Smooth muscle cell (in vitro differentiated cells): ENCODE measurements around the gene SERPINF2. TPM values are rescaled to one million over a fixed set of nuclear protein-coding genes. Genes with fewer than 3 reads are reported as not detected.

Experiments used
- DNase-seq: peaks from one replicate; lab custom pipeline; 2025; ENCODE audit not compliant: unreplicated experiment; lab: John Stamatoyannopoulos, UW
- H2AFZ ChIP-seq: fragments of 200-600 bp; sonication (generic); 2 replicates; pipeline ENCODE4 v1.6.0; 2016; ENCODE audit warnings: antibody characterized with exemption, low read depth, mild to moderate bottlenecking
- H3F3A ChIP-seq: fragments of 200-600 bp; sonication (generic); 2 replicates; pipeline ENCODE4 v1.6.0; 2017; ENCODE audit warnings: antibody characterized with exemption, low read depth
- H3K27ac ChIP-seq: fragments of 200-600 bp; sonication (generic); 2 replicates; pipeline ENCODE4 v1.5.1; 2016; ENCODE audit warnings: low read depth, mild to moderate bottlenecking
- H3K27me3 ChIP-seq: fragments of 200-600 bp; sonication (generic); 2 replicates; pipeline ENCODE4 v1.6.1; 2016; ENCODE audit warnings: low read depth, mild to moderate bottlenecking
- H3K36me3 ChIP-seq: fragments of 200-600 bp; sonication (generic); 2 replicates; pipeline ENCODE4 v1.5.1; 2016; ENCODE audit warnings: low read depth
- H3K4me1 ChIP-seq: fragments of 200-600 bp; sonication (generic); 2 replicates; pipeline ENCODE4 v1.5.1; 2016; ENCODE audit warnings: low read depth
- H3K4me2 ChIP-seq: fragments of 200-600 bp; sonication (generic); 2 replicates; pipeline ENCODE4 v1.6.0; 2016; ENCODE audit warnings: mild to moderate bottlenecking
- H3K4me3 ChIP-seq: fragments of 200-600 bp; sonication (generic); 2 replicates; pipeline ENCODE4 v1.5.1; 2016; ENCODE audit warnings: mild to moderate bottlenecking
- H3K79me2 ChIP-seq: fragments of 200-600 bp; sonication (generic); 2 replicates; pipeline ENCODE4 v1.6.0; 2016; ENCODE audit warnings: low read depth, mild to moderate bottlenecking
- H3K9ac ChIP-seq: fragments of 200-600 bp; sonication (generic); 2 replicates; pipeline ENCODE4 v1.6.0; 2016; ENCODE audit warnings: low read depth
- H3K9me3 ChIP-seq: fragments of 200-600 bp; sonication (generic); replicated peaks from 2 replicates; pipeline ENCODE4 v1.5.1; 2016; ENCODE audit warnings: low read depth
- H4K20me1 ChIP-seq: fragments of 200-600 bp; sonication (generic); 2 replicates; pipeline ENCODE4 v1.6.0; 2016; ENCODE audit warnings: low read depth
- CTCF ChIP-seq: fragments of 200-600 bp; sonication (generic); IDR thresholded peaks from 2 replicates; pipeline ENCODE4 v1.5.1; 2017; ENCODE audit warnings: borderline replicate concordance, mild to moderate bottlenecking, antibody characterized with exemption; ENCODE audit not compliant: insufficient read depth, poor library complexity, severe bottlenecking
- WGBS: methylation state at CpG from one replicate; pipeline ENCODE4 v1.1.7; 2016; ENCODE audit warnings: low lambda C conversion rate; 5-methylcytosine and 5-hydroxymethylcytosine counted together
- polyA plus RNA-seq: library from polyadenylated mRNA; unstranded; fragments of >200 nt; fragmentation: Nextera tagmentation; extraction: Ambion mirVana; gene quantifications from 2 replicates; pipeline ENCODE4 v1.2.1, GENCODE V29; 2016
- total RNA-seq: library from RNA; depleted of rRNA; stranded (reverse); fragments of >200 nt; gene quantifications from 2 replicates; pipeline ENCODE4 v1.2.3, GENCODE V29; 2014

Gene SERPINF2
- total and polyA plus RNA-seq, 2 experiments from 2014 or later = 0.18 to 0.22 TPM

GRCh38 chr17:1776857-1777256 is 34.2 kb downstream of the SERPINF2 start:
- no peak overlapping the region for H3K4me2 ChIP-seq
- DNase-seq = no peak
- no peaks in the 10 kb centered on the region for H3K27me3 ChIP-seq
- H2AFZ ChIP-seq = no peak overlapping the region
- no peak overlapping the region for H3K4me3 ChIP-seq
- no peaks in the 10 kb centered on the region for H3K36me3 ChIP-seq
- H3K9me3 ChIP-seq = no peaks in the 10 kb centered on the region
- TF ChIP-seq CTCF = no peak
- H3K9ac ChIP-seq = no peak overlapping the region
- H3K4me1 ChIP-seq = no peaks in the 10 kb centered on the region
- no peaks in the 10 kb centered on the region for H3K79me2 ChIP-seq
- no peaks in the 10 kb centered on the region for H4K20me1 ChIP-seq
- H3K27ac ChIP-seq = no peak overlapping the region
- 78% methylated on average over 7 of the region's 7 CpGs for WGBS
- H3F3A ChIP-seq = peaks cover 49% of the 10 kb centered on the region

- H3K9me3 ChIP-seq = no peaks in the 10 kb centered on the region
- H4K20me1 ChIP-seq = no peaks in the 10 kb centered on the region
- peak overlapping the region; percentile 67 for H3K4me2 ChIP-seq
- no peaks in the 10 kb centered on the region for H3K36me3 ChIP-seq
- H3K27ac ChIP-seq = peak overlapping the region; percentile 98
- H3K4me1 ChIP-seq = no peaks in the 10 kb centered on the region
- H3F3A ChIP-seq = peaks cover 53% of the 10 kb centered on the region
- 6% methylated on average over 8 of the region's 8 CpGs for WGBS
- H2AFZ ChIP-seq = no peak overlapping the region
- peak overlapping the region; percentile 39 for H3K9ac ChIP-seq
- no peaks in the 10 kb centered on the region for H3K79me2 ChIP-seq
- peak; percentile 32 for DNase-seq
- no peak overlapping the region for H3K4me3 ChIP-seq
- no peak for TF ChIP-seq CTCF
- no peaks in the 10 kb centered on the region for H3K27me3 ChIP-seq
Measured at GRCh38 chr17:1779571-1780131, 37.0 kb downstream of the SERPINF2 start.

- peaks cover 54% of the 10 kb centered on the region for H3F3A ChIP-seq
- no peak overlapping the region for H3K4me3 ChIP-seq
- peak overlapping the region; percentile 98 for H3K27ac ChIP-seq
- H3K36me3 ChIP-seq = no peaks in the 10 kb centered on the region
- no peaks in the 10 kb centered on the region for H3K27me3 ChIP-seq
- no peaks in the 10 kb centered on the region for H3K9me3 ChIP-seq
- no peak overlapping the region for H3K9ac ChIP-seq
- TF ChIP-seq CTCF = no peak
- H3K79me2 ChIP-seq = no peaks in the 10 kb centered on the region
- no peak for DNase-seq
- peak overlapping the region; percentile 65 for H3K4me2 ChIP-seq
- no peaks in the 10 kb centered on the region for H3K4me1 ChIP-seq
- H4K20me1 ChIP-seq = no peaks in the 10 kb centered on the region
- H2AFZ ChIP-seq = no peak overlapping the region
- 87% methylated on average over 6 of the region's 6 CpGs for WGBS
Measured at GRCh38 chr17:1782171-1782567, 39.5 kb downstream of the SERPINF2 start.

- Histone ChIP-seq H3K9ac (peak overlapping the region; percentile 90), H2AFZ (no peak overlapping the region), H3K79me2 (no peaks in the 10 kb centered on the region), H3K27me3 (no peaks in the 10 kb centered on the region), H4K20me1 (no peaks in the 10 kb centered on the region), H3K27ac (peak overlapping the region; percentile 98), H3K36me3 (no peaks in the 10 kb centered on the region), H3K4me2 (peak overlapping the region; percentile 65), H3F3A (peaks cover 58% of the 10 kb centered on the region), H3K9me3 (no peaks in the 10 kb centered on the region), H3K4me1 (no peaks in the 10 kb centered on the region), H3K4me3 (no peak overlapping the region)
- TF ChIP-seq CTCF = no peak
- 41% methylated on average over 19 of the region's 19 CpGs for WGBS
- peak; percentile 47 for DNase-seq
Measured at GRCh38 chr17:1783271-1783670, 40.6 kb downstream of the SERPINF2 start.
